Stomach (tissue), 9 donors: ENCODE measurements around the gene NPAS3. TPM values are rescaled to one million over a fixed set of nuclear protein-coding genes. Genes with fewer than 3 reads are reported as not detected.
A peak's percentile ranks its signal among the peaks of the same experiment; 100 is the strongest.

Source experiments
- DNase-seq, 2 donors: peaks; one replicate each; pipeline versions ENCODE4 v3.0.0 to v3.0.0-alpha.2; 2013 to 2019
- H3K27ac ChIP-seq, 5 donors: fragments of 200-600 bp in 4 of 5; sonication (generic) in 4 of 5; one replicate each; pipeline ENCODE4 v1.5.1; 2013 to 2019; ENCODE audit warnings: mild to moderate bottlenecking in 1 of 5, moderate library complexity in 1 of 5
- H3K27me3 ChIP-seq, 3 donors: fragments of 200-600 bp; sonication (generic); one replicate each; pipeline ENCODE4 v1.5.1; 2017 to 2019; ENCODE audit warnings: mixed run types in 1 of 3
- H3K36me3 ChIP-seq, 4 donors: fragments of 200-600 bp; sonication (generic); 1 replicate in 3 of 4; 2 replicates in 1 of 4; pipeline ENCODE4 v1.5.1; 2016 to 2019
- H3K4me1 ChIP-seq, 4 donors: fragments of 200-600 bp; sonication (generic); one replicate each; pipeline ENCODE4 v1.5.1; 2016 to 2019
- H3K4me3 ChIP-seq, 4 donors: fragments of 200-600 bp; sonication (generic) in 3 of 4; one replicate each; pipeline ENCODE4 v1.5.1; 2016 to 2019; ENCODE audit warnings: mild to moderate bottlenecking in 1 of 4
- H3K9me3 ChIP-seq, 4 donors: fragments of 200-600 bp; sonication (generic); one replicate each; pipeline ENCODE4 v1.5.1; 2016 to 2019
- CTCF ChIP-seq, 7 experiments: fragments of 450-650 bp in 4 of 7; fragments of 200-600 bp in 3 of 7; sonication (generic) in 3 of 7; IDR thresholded peaks; one replicate each; pipeline ENCODE4 v1.5.1; 2016 to 2019; ENCODE audit warnings: antibody characterized with exemption in 7 of 7, control low read depth in 2 of 7, mild to moderate bottlenecking in 1 of 7
- EP300 ChIP-seq: sonication (generic); formaldehyde crosslinking; IDR thresholded peaks from one replicate; pipeline ENCODE4 v1.6.1; 2017; ENCODE audit warnings: antibody characterized with exemption
- POLR2A ChIP-seq, 4 donors: fragments of 450-650 bp; IDR thresholded peaks; one replicate each; pipeline ENCODE4 v1.6.1; 2016; ENCODE audit warnings: antibody characterized with exemption in 4 of 4, control low read depth in 2 of 4, mild to moderate bottlenecking in 1 of 4, moderate library complexity in 1 of 4
- POLR2AphosphoS5 ChIP-seq, 3 donors: sonication (generic); formaldehyde crosslinking; IDR thresholded peaks; one replicate each; pipeline ENCODE4 v1.6.1; 2016; ENCODE audit warnings: antibody characterized with exemption in 3 of 3
- WGBS, 5 donors: extraction: QIAGEN DNeasy Blood & Tissue Kit in 3 of 5; methylation state at CpG; one replicate each; pipeline versions ENCODE4 v1.1.5 to v1.1.7; 2013 to 2018; 5-methylcytosine and 5-hydroxymethylcytosine counted together
- intact Hi-C: fragments of 100-400 bp; cut with DNase I; formaldehyde crosslinking; loops from one replicate; pipeline ENCODE4 v1.15.1; 2023; ENCODE audit warnings: low total_unique reads
- polyA plus RNA-seq, 3 donors: library from polyadenylated mRNA; stranded (reverse); fragments of 200-250 nt; gene quantifications; one replicate each; pipeline ENCODE4 v1.2.3, GENCODE V29; 2013
- total RNA-seq, 5 donors: library from RNA; depleted of rRNA; stranded (reverse); fragments of >200 nt; gene quantifications; one replicate each; pipeline versions ENCODE4 v1.1.0 to v1.2.3, GENCODE V29; 2014 to 2016
- donor health status: healthy with polysubstance abuse.
- donor health status: Bipolar disorder and iron deficiency.
- donor health status: healthy.

NPAS3 gene
- total and polyA plus RNA-seq, 8 donors: under 0.01 to 7.9 (median 0.76) TPM; not detected in 1

- WGBS, 5 donors: 84 to 89% (median 87%) methylated on average over 6 of the region's 6 CpGs
Measured at GRCh38 chr14:33700052-33700451, 761.4 kb downstream of the NPAS3 start.

GRCh38 chr14:33702293-33702692, 763.6 kb downstream of the NPAS3 start:
- no peaks in the 10 kb centered on the region for H3K27me3 ChIP-seq
- no peaks in the 10 kb centered on the region for H3K36me3 ChIP-seq
- H3K27ac ChIP-seq: no peak overlapping the region
- DNase-seq: no peak
- no peak overlapping the region for H3K4me3 ChIP-seq
- WGBS, 5 donors: 43 to 58% (median 54%) methylated on average over 1 of the region's 1 CpG
- no peaks in the 10 kb centered on the region for H3K9me3 ChIP-seq
- intact Hi-C loops: no loop called here
- TF ChIP-seq POLR2A (IDR thresholded peaks at IDR 0.05) (no peak), CTCF (IDR thresholded peaks at IDR 0.05) (no peak), POLR2AphosphoS5 (IDR thresholded peaks at IDR 0.05) (no peak), EP300 (no peak)
- H3K4me1 ChIP-seq: peaks cover 0 to 11% (median 8%) of the 10 kb centered on the region in 4 donors

More at GRCh38 chr14:33700052-33700451, 761.4 kb downstream of the NPAS3 start:
- no peak for DNase-seq
- Histone ChIP-seq H3K4me3 (no peak overlapping the region), H3K27ac (no peak overlapping the region), H3K36me3 (no peaks in the 10 kb centered on the region), H3K4me1 (peaks cover 0 to 6% (median 4%) of the 10 kb centered on the region in 4 donors), H3K27me3 (no peaks in the 10 kb centered on the region), H3K9me3 (no peaks in the 10 kb centered on the region)
- TF ChIP-seq EP300: no peak
- no peak for TF ChIP-seq POLR2AphosphoS5 (IDR thresholded peaks at IDR 0.05)
- no peak for TF ChIP-seq CTCF (IDR thresholded peaks at IDR 0.05)
- no peak for TF ChIP-seq POLR2A (IDR thresholded peaks at IDR 0.05)
- intact Hi-C loops: no loop called here

- Histone ChIP-seq H3K4me1 (peaks cover 0 to 11% (median 8%) of the 10 kb centered on the region in 4 donors), H3K36me3 (no peaks in the 10 kb centered on the region), H3K27ac (no peak overlapping the region), H3K9me3 (no peaks in the 10 kb centered on the region), H3K27me3 (no peaks in the 10 kb centered on the region), H3K4me3 (no peak overlapping the region)
- TF ChIP-seq CTCF (IDR thresholded peaks at IDR 0.05) (no peak), POLR2A (IDR thresholded peaks at IDR 0.05) (no peak), EP300 (no peak), POLR2AphosphoS5 (IDR thresholded peaks at IDR 0.05) (no peak)
- intact Hi-C loops: no loop called here
- peak in 1 of 2 donors; percentile 51 for DNase-seq
- WGBS, 5 donors: 31 to 89% (median 47%) methylated on average over 2 of the region's 2 CpGs
Measured at GRCh38 chr14:33704481-33704880, 765.8 kb downstream of the NPAS3 start.

GRCh38 chr14:33705490-33705889, 766.8 kb downstream of the NPAS3 start:
- intact Hi-C loops: no loop called here
- no peak for TF ChIP-seq POLR2A (IDR thresholded peaks at IDR 0.05)
- no peak for TF ChIP-seq EP300
- no peak for TF ChIP-seq CTCF (IDR thresholded peaks at IDR 0.05)
- no peak for TF ChIP-seq POLR2AphosphoS5 (IDR thresholded peaks at IDR 0.05)
- 42 to 67% (median 57%) methylated on average over 7 of the region's 7 CpGs for WGBS, 5 donors

More at GRCh38 chr14:33705490-33705889, 766.8 kb downstream of the NPAS3 start:
- Histone ChIP-seq H3K27ac (no peak overlapping the region), H3K27me3 (no peaks in the 10 kb centered on the region), H3K4me1 (peaks cover 0 to 13% (median 8%) of the 10 kb centered on the region in 4 donors), H3K4me3 (no peak overlapping the region), H3K9me3 (no peaks in the 10 kb centered on the region), H3K36me3 (no peaks in the 10 kb centered on the region)
- no peak for DNase-seq
